UCSD-AML1 (cell line): ENCODE measurements around the gene PWWP2A.
"Not testable (repeated sequence)": the region's sequence is repeated elsewhere in the genome, so short reads cannot be mapped to it uniquely, and the experiment has no call there.

Experiments
- DNase-seq: peaks from one replicate; lab custom pipeline; 2025; ENCODE audit not compliant: unreplicated experiment; lab: John Stamatoyannopoulos, UW

The PWWP2A gene

GRCh38 chr5:160081495-160081894 lies 37.8 kb downstream of the PWWP2A start:
- DNase-seq, result no peak

GRCh38 chr5:160079753-160080152 lies 39.5 kb downstream of the PWWP2A start:
- DNase-seq, result no peak

GRCh38 chr5:160076997-160077396 lies 42.3 kb downstream of the PWWP2A start:
- DNase-seq, result no peak

GRCh38 chr5:160075073-160075472 lies 44.2 kb downstream of the PWWP2A start:
- DNase-seq, result no peak

GRCh38 chr5:160071916-160072315 lies 47.3 kb downstream of the PWWP2A start:
- DNase-seq, result no peak

GRCh38 chr5:160071516-160071915 lies 47.7 kb downstream of the PWWP2A start:
- no peak for DNase-seq

- DNase-seq, result not testable (repeated sequence)
Measured at GRCh38 chr5:160069120-160069519, 50.1 kb downstream of the PWWP2A start.

GRCh38 chr5:160064995-160065614 lies 54.1 kb downstream of the PWWP2A start:
- no peak for DNase-seq

GRCh38 chr5:160064417-160064810 lies 54.8 kb downstream of the PWWP2A start:
- no peak for DNase-seq

- DNase-seq, result no peak
Measured at GRCh38 chr5:160061770-160062169, 57.5 kb downstream of the PWWP2A start.

GRCh38 chr5:160060001-160060400 lies 59.2 kb downstream of the PWWP2A start:
- DNase-seq, result no peak

GRCh38 chr5:160057256-160057655 lies 62.0 kb downstream of the PWWP2A start:
- no peak for DNase-seq

- no peak for DNase-seq
Measured at GRCh38 chr5:160054831-160055230, 64.4 kb downstream of the PWWP2A start.

GRCh38 chr5:160054047-160054446 lies 65.2 kb downstream of the PWWP2A start:
- no peak for DNase-seq

- DNase-seq, result no peak
Measured at GRCh38 chr5:160049099-160049498, 70.2 kb downstream of the PWWP2A start.

GRCh38 chr5:160048131-160048530 lies 71.1 kb downstream of the PWWP2A start:
- no peak for DNase-seq

- no peak for DNase-seq
Measured at GRCh38 chr5:160047423-160047822, 71.8 kb downstream of the PWWP2A start.

GRCh38 chr5:160044967-160045366 lies 74.3 kb downstream of the PWWP2A start:
- no peak for DNase-seq

- no peak for DNase-seq
Measured at GRCh38 chr5:160044391-160044804, 74.9 kb downstream of the PWWP2A start.

- DNase-seq, result no peak
Measured at GRCh38 chr5:160042671-160043070, 76.6 kb downstream of the PWWP2A start.
